Fibroblast of mammary gland (primary cell): ENCODE measurements around the gene COL27A1.

Experiments used
- DNase-seq: peaks from one replicate; pipeline ENCODE4 v3.0.0-alpha.2; 2010; ENCODE audit warnings: low read depth
- H3K4me3 ChIP-seq: 2 replicates; pipeline ENCODE4 v1.5.1; 2011; ENCODE audit warnings: low read depth, mild to moderate bottlenecking, low read length, moderate library complexity; ENCODE audit not compliant: control insufficient read depth
- CTCF ChIP-seq: conservative IDR thresholded peaks from 2 replicates; pipeline ENCODE4 v1.5.1; 2011; ENCODE audit warnings: low read depth, low read length, inconsistent platforms; ENCODE audit not compliant: control insufficient read depth, insufficient read depth

COL27A1 gene

GRCh38 chr9:114334490-114334889 lies 179.2 kb downstream of the COL27A1 start:
- TF ChIP-seq CTCF: no peak
- DNase-seq: no peak
- no peak overlapping the region for H3K4me3 ChIP-seq

GRCh38 chr9:114335745-114336144 lies 180.4 kb downstream of the COL27A1 start:
- no peak for TF ChIP-seq CTCF
- H3K4me3 ChIP-seq: no peak overlapping the region
- DNase-seq: no peak

GRCh38 chr9:114336157-114336556 lies 180.8 kb downstream of the COL27A1 start:
- TF ChIP-seq CTCF: no peak
- no peak overlapping the region for H3K4me3 ChIP-seq
- DNase-seq: no peak

- TF ChIP-seq CTCF: no peak
- DNase-seq: no peak
- no peak overlapping the region for H3K4me3 ChIP-seq
Measured at GRCh38 chr9:114336699-114337395, 181.5 kb downstream of the COL27A1 start.

- no peak for TF ChIP-seq CTCF
- DNase-seq: no peak
- H3K4me3 ChIP-seq: no peak overlapping the region
Measured at GRCh38 chr9:114338187-114338586, 182.8 kb downstream of the COL27A1 start.

GRCh38 chr9:114339130-114339908 lies 184.0 kb downstream of the COL27A1 start:
- TF ChIP-seq CTCF: peak; percentile 93
- no peak overlapping the region for H3K4me3 ChIP-seq
- DNase-seq: peak; percentile 60
